Stimulated activated CD8-positive, alpha-beta memory T cell treated with anti-CD3 and anti-CD28 coated beads, Interleukin-4, amount 100 ng/mL, for 48 hours (primary cell): ENCODE results near the gene RHOH.
A peak's percentile ranks its signal among the peaks of the same experiment; 100 is the strongest.

Experiments
- DNase-seq: peaks from one replicate; pipeline ENCODE4 v3.0.0-alpha.2; 2020

Gene RHOH

DNA sequence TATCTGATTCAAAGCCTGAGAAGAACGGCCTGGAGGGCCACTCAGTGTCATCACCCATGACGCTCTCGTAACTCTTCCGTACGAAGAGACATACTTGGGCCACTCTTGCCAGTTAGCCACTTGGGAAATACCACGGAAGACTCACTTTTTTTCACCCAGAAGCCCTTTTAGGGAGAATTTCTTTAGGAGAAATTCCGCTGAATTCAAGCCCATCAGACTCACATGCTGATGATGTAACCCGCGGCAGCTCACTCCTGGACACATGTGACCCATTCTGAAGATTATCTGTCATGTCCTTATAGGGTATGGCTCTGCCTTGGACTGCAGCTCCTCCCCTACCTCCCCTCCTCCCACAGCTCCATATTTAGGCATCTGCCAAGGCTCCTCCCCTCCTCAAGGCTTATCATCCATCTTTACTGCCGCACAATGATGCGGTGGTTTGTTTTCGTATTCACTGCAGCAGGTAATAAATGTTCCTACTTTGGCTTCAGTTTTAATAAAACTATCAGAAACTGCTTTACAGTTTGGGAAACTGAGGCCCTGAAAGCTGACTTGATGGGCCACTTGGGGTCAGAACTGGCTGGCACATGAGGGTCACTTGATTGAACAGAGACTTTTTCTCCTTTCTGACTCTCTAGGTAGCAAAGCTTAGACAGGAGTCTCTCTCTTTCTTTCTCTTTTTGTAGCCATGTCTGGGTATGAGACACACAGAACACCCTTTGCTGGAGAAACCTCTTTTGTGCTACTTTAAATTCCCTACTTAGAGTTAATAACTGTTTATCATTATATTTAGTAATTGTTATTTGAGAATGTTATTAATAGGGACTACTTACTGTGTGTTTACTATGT lies 42.1 kb downstream of the RHOH start:
- peak; percentile 80 for DNase-seq

GRCh38 chr4:40240040-40240653 lies 43.3 kb downstream of the RHOH start:
- DNase-seq: no peak

DNA sequence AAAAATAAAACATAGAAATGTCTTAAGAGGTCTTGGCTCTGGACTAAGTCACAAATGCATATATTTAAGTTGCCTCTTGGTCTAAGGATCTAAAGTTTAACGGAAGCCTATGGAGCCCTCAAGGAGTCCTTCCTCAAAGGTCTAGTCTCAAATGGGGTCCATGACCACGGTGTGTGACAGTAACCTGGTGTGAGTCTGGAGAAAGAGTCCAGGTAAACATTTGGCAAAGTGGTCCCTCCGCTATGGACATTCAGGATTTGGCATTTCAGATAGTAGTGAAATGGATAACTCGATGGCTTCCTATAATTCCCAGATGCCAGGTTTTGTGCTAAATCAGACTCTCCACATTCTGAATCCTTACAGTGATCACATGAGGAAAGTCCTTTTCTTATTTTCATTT lies 44.2 kb downstream of the RHOH start:
- DNase-seq: no peak

DNA sequence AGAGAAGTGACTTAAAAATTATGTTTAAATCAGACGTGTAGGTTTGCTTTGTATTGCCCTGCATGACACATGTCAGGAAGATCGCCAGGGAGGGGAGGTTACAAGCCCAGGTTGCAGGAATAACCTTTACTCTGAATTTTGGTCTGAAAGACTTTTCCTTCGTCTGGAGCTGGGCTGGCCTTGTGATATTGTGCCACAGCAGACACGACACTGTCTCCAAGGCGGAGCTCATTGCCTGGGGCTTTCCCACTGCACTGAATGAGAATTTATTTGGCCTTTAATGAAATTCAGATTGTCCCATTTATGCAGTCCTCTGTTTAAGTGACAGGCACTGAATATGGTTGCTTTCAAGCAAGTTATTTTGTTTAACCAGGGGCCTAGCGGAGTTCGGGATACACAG lies 45.1 kb downstream of the RHOH start:
- no peak for DNase-seq

DNA sequence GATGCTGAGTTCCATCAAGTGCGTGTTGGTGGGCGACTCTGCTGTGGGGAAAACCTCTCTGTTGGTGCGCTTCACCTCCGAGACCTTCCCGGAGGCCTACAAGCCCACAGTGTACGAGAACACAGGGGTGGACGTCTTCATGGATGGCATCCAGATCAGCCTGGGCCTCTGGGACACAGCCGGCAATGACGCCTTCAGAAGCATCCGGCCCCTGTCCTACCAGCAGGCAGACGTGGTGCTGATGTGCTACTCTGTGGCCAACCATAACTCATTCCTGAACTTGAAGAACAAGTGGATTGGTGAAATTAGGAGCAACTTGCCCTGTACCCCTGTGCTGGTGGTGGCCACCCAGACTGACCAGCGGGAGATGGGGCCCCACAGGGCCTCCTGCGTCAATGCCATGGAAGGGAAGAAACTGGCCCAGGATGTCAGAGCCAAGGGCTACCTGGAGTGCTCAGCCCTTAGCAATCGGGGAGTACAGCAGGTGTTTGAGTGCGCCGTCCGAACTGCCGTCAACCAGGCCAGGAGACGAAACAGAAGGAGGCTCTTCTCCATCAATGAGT lies 46.6 kb downstream of the RHOH start:
- DNase-seq: no peak

DNA sequence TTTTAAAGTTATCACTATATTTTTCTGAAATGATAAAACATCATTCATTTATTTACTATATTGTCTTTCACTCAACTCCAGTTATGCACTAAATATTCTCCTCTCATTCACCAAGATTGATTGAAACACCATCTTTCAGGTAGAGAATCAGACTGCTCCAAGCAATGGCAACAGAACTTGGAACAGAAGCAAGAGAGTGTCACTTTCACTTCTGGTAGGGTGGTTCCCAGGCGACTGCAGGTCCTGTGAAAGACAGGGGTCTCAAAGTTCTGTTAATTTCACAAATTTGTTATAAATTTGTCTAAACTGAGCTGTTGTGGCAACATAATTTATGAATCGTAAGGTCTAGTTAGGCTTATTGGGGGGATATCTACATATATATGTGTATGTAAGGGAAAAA lies 47.8 kb downstream of the RHOH start:
- no peak for DNase-seq

- DNase-seq: no peak
Observed at GRCh38 chr4:40245550-40245949, 48.7 kb downstream of the RHOH start.

- no peak for DNase-seq
Observed at GRCh38 chr4:40246011-40246900, 49.4 kb downstream of the RHOH start.

GRCh38 chr4:40246938-40247337 lies 50.1 kb downstream of the RHOH start:
- DNase-seq: no peak

GRCh38 chr4:40247350-40247749 lies 50.5 kb downstream of the RHOH start:
- DNase-seq: peak; percentile 63

DNA sequence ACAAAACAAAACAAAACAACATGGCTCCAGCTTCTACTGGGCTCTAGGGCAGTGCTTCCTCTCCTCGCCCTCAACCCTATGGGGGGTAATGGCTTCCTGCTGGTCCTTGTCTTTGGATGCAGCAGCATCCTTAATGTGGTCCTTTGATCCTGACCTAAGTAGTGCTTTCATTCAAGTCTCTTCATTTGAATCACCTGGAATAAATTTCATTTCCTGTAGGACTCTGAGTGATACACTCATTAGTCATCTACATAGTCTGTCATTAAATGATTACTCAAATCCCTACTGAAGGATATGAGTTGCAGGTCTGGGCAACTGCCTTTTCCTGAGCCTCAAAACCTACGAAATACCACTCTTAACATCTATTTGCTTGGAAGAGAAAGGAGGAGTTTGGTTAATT lies 54.5 kb downstream of the RHOH start:
- DNase-seq: no peak

DNA sequence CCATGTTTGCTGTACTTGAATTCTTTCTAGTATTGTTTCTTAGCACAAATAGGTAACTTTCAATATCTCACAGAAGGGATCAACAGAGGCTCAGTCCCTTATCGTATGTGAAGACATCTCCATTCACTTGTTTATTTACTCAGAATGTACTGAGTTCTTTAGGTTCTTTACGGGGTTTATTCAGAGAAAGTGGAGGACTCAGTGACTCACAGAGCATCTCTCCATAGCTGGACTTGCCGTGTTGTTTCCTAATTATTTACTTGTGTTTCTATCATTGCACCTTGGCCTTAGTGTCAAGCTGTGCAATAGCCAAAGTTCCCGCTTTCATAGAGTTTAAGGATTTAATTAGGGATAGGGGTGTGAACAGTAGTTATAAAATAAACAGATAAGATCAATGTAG lies 57.1 kb downstream of the RHOH start:
- DNase-seq: no peak

DNA sequence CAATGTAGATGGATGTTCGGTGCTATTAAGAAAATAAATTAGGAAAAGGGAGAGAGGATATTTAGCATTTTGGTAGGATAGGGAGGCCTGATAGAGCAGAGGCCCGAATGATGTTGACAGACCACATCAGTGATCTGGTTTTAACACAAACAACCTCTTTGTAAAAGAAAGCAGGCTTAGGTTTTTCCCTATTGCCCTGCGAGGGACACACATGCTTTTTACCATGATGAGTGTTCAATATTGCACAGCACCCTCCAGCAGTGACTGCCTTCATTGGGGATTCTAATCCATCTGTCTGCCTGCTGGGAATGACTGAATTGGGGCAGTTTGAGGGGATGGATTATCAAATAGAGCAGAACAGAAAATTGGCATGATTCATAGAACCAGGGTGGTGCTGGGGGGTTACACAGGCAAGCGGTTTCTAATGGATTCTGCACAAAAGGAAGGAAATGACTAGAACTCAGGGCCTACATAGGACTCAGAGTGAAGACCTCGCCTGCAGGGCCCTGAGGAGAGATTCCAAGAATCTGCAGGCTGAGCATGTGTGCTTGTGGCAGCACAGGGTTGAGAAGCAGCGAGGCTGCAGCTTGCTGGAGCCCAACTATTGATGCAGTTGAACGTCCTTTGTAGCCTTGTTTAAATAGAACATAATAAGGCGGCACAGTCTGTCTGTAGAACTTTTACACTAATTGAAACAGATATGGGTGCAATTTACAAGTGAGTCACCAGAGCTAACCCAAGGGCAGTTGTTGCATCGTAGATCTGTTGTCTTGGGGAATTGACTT lies 58.0 kb downstream of the RHOH start:
- DNase-seq: no peak

GRCh38 chr4:40255393-40256281 lies 58.8 kb downstream of the RHOH start:
- DNase-seq: no peak

GRCh38 chr4:40256329-40256728 lies 59.5 kb downstream of the RHOH start:
- DNase-seq: no peak

DNA sequence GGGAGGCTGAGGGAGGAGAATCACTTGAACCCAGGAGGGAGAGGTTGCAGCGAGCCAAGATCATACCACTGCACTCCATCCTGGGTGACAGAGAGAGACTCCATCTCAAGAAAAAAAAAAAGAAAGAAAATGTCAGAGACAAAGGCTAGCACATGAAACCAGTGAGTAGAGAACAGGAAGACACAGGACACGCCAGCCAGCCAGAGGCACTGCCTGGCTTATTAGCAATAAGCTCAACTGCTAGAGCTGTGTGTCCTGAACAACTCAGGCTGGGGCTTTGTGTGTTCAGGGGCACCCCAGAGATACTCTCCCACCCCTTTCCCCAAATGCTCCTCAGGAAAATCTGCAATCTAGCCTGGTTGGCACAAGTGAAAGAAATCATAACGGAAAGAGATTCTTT lies 60.0 kb downstream of the RHOH start:
- no peak for DNase-seq

DNA sequence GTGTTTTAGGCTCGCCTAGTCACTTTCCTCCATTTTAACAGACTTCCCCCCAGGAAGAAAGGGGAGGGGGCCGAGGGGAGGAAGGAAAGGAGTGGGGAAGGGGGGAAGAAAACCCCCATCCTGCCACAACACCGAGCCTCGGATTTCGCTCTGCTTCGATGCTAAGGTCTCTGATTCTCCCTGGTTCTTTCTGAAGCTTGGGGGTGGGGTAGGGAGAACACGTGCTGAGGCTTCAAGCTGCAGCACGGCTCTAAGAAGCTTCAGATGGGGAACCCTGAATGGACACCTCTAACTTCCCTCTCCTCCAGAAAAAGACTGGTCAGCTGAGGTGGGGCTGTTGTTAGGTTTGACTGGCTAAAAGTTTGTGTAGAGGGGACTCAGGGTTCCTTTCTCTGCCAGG lies 61.8 kb downstream of the RHOH start:
- no peak for DNase-seq

GRCh38 chr4:40261231-40262076 lies 64.6 kb downstream of the RHOH start:
- DNase-seq: no peak

DNA sequence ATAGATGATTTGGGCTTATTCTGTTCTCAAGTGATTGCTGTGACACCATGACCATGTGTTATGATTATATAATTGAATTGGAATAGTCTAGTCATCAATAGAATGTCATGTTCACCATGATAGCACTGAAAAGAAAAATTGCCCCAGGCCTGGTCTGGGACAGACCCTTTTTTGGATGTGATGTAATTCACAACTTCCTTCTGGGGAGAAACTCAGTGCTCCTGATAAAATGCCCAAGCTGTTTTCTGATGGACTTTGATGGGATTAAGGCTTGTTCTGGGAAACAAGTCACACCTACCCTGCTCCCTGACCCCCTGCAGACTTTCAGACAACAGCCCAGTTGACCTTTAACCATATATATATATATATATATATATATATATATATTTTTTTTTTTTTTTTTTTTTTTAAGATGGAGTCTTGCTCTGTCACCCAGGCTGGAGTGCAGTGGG lies 65.3 kb downstream of the RHOH start:
- DNase-seq: no peak

GRCh38 chr4:40262861-40263260 lies 66.0 kb downstream of the RHOH start:
- DNase-seq: no peak
